C4-2B (cell line): ENCODE results near the gene ZNF346.

ENCODE experiments used
- H3K27ac ChIP-seq: fragments of 450-650 bp; 2 replicates; pipeline ENCODE4 v1.5.1; 2017
- ZFX ChIP-seq: fragments of 450-650 bp; IDR thresholded peaks from 2 replicates; pipeline ENCODE4 v1.6.1; 2017
- TF ChIP-seq, protein P1 (sequence below): fragments of 450-650 bp; conservative IDR thresholded peaks from 2 replicates; pipeline ENCODE4 v1.5.1; 2017; ENCODE audit warnings: mild to moderate bottlenecking

Gene ZNF346

DNA sequence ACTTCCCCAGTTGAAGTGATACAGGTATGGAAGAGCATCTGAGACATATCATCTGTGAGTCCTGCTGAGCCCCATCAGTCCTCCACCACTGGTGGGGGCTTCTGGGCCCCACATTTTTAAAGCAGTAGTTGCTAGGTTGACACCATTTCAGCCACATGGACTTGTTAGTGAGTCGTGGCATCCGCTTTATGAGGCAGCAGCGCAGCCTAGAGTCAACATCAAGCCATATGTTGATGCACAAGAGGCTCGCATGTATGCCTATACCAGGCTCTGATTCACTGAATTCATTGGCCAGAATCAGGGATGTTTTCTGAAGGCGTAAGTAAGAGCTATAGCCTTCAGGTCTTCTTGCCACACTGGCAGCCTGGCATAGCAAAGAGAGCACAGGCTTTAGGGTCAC is 26.8 kb downstream of the ZNF346 start:
- no peak overlapping the region for H3K27ac ChIP-seq
- no peak for TF ChIP-seq ZFX
- TF ChIP-seq, protein P1, sequence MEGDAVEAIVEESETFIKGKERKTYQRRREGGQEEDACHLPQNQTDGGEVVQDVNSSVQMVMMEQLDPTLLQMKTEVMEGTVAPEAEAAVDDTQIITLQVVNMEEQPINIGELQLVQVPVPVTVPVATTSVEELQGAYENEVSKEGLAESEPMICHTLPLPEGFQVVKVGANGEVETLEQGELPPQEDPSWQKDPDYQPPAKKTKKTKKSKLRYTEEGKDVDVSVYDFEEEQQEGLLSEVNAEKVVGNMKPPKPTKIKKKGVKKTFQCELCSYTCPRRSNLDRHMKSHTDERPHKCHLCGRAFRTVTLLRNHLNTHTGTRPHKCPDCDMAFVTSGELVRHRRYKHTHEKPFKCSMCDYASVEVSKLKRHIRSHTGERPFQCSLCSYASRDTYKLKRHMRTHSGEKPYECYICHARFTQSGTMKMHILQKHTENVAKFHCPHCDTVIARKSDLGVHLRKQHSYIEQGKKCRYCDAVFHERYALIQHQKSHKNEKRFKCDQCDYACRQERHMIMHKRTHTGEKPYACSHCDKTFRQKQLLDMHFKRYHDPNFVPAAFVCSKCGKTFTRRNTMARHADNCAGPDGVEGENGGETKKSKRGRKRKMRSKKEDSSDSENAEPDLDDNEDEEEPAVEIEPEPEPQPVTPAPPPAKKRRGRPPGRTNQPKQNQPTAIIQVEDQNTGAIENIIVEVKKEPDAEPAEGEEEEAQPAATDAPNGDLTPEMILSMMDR, result no peak

DNA sequence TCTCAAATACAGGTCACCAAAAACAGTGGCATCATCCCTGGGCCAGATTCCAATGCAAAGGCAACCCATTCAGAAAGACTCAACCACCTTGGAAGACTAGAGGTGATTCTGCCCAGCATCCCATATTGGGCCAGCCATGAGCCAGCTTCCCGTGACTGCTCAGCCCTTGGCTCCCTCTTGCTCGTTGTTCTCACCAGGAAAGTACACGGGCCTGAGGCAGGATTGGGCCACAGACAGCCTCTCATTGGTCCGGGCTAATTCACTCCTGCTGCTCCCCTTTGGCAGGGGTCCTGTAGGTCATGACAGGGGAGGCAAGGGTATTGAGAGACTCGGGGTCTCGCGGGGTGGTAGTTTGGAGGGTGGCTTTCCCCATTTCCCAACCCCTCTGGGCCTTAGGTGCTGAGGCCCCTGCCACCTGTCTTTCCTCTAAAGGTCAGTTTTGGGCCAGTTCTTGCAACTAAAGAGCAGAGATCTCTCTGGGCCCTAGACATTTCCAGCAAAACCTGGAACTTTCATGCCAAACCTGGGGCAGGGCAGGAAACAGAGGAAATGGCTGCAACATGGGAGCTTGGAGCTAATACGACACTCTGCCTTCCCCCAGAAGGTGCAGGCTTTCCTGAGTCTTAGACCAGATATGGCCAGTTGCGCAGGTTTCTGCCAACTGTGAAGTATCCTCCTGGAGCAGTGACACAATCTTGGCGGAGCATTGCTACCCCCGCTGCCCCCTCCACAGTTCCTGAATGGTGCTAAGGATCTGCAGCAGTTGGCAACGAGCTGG is 42.2 kb downstream of the ZNF346 start:
- H3K27ac ChIP-seq, result no peak overlapping the region
- no peak for TF ChIP-seq ZFX
- TF ChIP-seq, protein P1, result no peak

DNA sequence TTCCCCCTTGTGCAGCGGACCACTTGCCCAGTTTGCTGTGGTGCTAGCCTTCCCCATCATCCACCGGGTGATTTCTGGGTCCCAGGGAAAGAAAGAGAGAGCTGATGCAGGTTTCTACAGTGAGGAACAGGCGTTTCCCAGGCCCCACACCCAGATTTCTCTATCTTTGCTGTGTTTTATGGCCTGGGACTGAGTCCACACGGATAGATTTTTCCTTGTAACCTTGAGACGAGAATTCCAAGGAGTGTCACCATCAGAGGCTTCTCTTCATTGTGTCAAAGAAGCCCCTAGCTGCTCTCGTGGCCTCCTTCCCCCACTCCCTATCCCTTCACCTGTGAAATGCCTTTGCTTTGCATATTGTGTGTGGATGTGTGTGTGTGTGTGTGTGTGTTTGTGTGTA is 43.0 kb downstream of the ZNF346 start:
- H3K27ac ChIP-seq, result no peak overlapping the region
- TF ChIP-seq ZFX, result no peak
- TF ChIP-seq, protein P1, result no peak

DNA sequence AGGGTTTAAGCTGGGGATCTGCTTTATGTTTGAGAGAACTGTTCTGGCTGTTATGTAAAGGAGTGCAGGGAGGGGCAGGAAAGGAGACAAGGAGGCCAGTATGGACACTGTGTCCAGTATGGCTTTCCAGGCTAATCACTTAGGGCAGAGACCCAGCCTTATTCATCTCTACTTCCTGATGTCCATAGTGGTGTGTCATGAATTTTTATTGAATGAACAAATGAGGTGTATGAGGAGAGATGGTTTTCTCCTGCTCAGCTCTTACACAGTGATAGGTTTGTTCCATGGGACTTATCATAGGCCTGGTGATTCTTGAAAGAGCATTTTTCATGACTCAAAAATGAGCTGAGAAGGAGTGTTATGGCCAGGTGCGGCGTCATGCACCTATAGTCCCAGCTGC is 43.7 kb downstream of the ZNF346 start:
- no peak overlapping the region for H3K27ac ChIP-seq
- no peak for TF ChIP-seq ZFX
- TF ChIP-seq, protein P1, result no peak

DNA sequence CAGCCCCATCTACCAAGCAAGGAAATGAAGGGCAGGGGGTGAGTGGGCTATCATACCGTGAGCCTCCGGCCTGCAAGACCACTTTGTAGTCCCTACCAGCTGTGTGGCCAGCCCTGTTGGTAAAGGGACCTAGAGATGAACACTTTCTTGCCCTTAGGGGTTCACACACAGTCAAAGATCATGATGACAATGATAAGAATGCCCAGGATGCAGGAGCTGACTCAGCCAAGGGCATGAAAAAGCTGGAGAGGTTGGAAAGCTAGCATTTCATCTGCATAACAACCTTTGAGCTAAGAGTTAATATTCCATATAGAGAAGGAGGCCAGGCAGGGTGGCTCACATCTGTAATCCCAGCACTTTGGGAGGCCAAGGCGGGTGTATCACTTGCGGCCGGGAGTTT is 45.0 kb downstream of the ZNF346 start:
- H3K27ac ChIP-seq, result no peak overlapping the region
- no peak for TF ChIP-seq ZFX
- TF ChIP-seq, protein P1, result no peak

DNA sequence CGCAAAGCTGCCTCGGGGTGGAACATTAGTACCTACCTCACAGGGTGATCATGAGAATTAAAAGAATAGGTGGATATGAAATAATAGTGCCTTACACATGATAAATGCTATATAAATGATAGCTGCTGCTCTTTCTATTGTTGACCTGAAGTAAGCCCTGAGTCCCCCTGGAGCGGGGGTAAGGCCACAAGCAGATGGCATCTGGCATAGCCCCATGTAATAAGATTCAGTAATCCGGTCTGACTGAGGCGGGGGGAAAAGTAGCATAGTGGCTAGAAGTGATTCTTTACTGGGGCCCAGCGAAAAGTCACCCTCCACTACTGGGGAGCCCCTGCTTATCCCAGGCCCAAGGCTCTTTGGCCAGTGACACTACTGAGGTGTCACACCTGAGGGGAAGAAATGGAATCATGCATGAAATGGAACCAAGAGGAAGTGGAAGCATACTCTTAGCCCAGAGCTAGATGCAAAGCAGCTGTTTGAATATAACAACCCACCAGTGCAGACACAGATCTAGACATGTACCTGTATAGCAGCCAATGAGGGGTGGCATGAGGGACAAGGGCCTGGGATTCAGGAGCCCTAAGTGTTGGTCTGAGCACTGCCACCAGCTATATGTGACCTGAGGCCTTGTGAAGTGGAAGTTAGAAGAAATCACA is 48.2 kb downstream of the ZNF346 start:
- TF ChIP-seq, protein P1, result no peak
- no peak for TF ChIP-seq ZFX

DNA sequence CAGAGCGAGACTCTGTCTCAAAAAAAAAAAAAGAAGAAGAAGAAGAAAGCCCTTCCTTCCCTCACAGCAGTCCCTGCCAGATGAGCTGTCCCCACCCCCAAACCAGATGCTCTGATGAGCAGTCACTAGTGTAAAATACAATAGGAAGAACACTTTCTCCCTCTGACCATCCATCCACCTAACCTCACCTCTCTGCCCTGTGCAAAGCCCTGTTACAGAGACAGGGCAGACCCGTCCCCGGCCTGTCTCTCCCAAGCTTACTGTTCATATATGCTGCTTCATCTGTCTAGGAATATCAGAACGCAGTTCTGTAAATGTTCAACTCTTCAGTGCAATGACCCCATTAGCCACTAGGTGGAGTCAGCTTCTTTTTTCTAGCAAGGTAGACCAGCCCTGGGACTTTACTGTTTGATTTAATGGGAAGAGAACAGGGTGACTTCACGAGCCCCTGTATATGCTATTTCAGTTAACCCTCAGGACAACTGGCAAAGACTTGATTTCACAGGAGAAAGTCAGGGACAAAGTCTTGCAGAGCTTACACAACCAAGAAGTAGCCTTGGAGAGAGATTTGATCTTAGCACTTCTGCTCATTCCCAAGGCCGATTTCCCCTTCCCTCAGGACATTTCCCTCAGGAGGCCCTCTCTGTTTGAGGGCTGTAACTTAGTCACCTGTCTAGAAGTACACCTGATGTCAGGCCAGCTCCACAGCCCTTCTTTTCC is 49.3 kb downstream of the ZNF346 start:
- H3K27ac ChIP-seq, result no peak overlapping the region
- TF ChIP-seq, protein P1, result peak; percentile 94
- no peak for TF ChIP-seq ZFX

More for the DNA sequence above, 48.2 kb downstream of the ZNF346 start:
- no peak overlapping the region for H3K27ac ChIP-seq
